Stimulated activated CD4-positive, alpha-beta T cell treated with anti-CD3 and anti-CD28 coated beads, Interleukin-12 subunit alpha, Interleukin-12 subunit beta, amount 100 ng/mL, for 48 hours (primary cell): ENCODE data around the gene DAZL.

Experiments
- DNase-seq, 3 donors: peaks; one replicate each; pipeline ENCODE4 v3.0.0-alpha.2; 2020; ENCODE audit warnings: low read depth in 2 of 3, low spot score in 1 of 3

DAZL gene

DNA sequence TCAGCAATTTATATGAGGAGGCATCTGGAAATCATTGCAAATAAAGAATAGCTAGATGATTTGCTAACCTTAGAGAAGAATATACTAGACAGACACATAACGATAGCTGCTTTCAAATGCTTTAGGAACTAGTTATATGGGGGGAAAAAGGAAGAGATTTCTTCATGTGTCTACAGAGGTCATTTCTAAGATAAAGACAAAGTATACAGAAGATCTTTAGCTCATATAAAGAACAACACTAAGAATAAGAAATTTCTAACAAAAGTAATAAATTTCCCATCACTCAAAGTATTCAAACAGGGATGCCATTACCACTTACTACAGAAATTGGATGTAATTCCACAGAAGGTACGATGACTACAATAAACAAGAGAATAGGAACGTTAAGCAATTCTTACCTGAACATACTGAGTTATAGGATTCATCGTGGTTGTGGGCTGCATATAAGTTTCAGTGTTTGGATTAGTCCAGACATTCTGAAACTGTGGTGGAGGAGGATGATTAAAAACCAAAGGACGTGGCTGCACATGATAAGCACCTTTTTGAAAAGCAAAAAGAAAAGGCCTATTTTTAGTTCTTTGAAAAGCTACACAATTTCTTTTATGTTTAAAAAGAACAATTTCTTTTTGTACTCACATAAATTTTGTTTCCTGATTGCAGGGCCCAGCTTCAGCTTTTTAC, 8.7 kb downstream of the DAZL start:
- peak in 1 of 3 donors; percentile 50 for DNase-seq

DNA sequence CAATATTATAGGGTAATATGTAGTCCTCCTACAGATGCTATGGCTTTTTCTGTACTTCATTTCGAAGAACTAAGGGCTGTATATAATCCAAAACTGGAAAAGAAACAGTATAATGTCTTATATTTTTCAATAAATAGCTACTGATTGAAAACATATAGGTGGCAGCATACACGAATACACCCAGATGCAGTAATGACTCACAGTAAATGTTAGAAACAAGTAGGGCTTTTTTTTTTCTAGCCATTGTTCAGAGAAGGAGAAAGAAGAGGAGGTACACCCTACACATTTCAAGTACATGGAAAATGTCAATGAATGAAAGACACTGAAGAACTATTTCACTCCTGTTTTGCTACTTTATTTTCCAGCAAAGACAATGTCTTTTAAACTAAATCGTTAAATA, 9.4 kb downstream of the DAZL start:
- no peak for DNase-seq

DNA sequence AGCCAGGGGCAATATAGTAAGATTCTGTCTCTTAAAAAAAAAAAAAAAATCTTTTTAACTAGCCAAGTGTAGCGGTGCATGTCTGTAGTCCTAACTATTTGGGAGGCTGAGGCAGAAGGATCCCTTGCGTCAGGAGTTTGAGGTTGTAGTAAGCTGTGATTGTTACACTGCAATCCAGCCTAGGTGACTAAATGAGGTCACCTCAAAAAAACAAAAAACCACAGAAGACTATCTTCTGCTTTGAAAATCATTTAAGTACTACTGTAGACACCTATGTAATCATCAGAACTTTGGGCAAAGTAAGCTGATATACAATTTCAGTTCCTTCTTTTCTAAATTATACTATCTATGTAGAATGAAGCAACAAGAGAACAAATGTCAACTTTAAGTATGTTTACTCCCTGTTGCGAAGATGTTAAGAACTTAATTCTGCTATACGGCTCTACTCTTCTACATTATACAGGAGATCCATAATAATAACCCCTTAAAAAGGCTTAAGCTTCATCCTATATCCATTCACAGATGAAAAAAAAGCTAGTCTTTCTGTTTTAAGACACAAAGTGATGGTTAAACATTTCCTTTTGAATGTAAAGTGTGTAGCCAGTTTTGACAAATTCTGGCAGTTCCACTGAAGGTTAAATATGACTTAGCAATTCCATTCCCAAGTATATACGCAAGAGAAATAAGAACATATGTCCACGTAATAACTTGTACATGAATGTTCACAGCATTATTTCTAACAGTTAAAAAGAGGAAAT, 15.2 kb downstream of the DAZL start:
- DNase-seq, result no peak

DNA sequence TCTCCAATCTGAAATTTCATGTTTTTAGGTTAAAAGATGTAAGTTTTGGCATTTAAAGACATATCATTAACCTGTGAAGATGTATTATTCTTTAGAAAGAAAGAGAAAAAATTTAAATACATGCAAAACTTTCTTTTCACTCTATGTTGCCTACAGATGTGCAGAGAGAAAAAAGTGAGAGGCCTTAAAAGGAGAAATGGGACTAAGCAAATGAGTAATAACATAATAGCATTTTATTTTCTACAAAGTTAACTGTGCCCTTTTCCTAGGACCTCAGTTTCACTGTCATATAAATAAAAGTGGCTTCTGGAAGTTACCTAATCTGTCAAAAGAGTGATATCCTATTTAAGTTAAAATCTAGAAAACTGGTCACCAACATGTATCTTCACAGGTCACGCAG, 16.1 kb downstream of the DAZL start:
- DNase-seq, result no peak

DNA sequence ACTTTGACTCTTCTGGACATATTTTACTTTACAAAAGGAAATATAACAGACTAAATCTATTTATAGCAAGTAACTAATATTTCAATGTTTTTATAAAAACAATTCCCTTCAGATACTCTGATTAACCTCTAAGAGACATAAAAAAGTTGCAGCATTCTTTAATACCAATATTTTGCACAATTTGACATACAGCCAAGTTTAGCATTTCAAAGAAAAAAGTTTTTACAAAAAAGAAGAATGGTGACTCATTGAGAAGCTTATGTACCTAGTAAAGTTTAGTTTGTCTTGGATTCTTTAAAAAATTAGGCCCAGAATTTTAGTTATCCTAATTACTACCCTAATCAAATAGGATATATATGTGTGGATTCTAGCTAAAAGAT, 17.6 kb downstream of the DAZL start:
- DNase-seq, result no peak

DNA sequence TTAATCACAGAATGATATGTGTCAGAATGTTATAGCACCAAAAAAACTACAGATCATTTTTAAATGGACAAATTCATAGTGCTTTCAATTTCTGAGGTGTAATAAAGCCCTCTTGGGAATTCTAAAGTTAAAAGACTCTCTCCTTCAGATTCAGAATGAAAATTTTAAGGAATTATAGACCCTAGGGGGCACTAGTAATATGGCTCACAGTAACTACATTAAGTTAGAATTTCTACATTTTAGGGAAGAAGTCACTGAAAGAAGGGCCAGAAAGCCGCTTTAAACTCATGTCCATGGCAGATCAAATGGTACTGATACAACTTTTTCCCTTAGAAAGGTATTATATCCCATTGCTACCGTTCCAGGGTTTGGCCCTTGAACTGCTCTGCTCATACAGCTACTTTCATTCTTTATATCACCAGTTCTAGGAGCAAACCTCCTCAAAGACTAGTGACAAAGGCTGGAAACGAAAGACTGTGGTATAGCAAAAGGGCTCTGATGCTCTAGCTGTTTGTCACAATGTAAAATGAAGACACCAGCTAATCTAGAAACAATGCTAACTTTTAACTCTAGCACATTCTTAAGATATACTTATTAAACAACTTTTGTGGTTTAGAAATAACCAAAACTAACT, 18.1 kb downstream of the DAZL start:
- no peak for DNase-seq

DNA sequence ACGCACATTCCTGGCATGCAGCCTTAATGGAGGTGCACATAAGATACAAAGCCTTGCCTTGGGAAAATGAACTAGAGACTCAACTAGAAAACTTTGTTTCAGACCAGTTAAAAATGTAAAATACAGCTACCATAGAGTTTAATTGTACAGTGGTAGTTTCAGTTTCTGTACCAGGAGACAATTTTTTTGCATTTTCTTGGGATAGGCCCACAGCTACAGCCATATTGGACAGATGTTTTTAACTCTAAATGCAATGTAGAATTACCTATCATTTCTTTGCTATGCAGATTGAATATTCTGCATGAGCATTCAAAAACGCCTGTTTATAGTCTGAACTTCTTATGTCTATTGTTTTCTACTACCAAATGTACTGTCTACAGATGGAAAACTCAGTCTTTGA, 20.3 kb downstream of the DAZL start:
- DNase-seq, result no peak

DNA sequence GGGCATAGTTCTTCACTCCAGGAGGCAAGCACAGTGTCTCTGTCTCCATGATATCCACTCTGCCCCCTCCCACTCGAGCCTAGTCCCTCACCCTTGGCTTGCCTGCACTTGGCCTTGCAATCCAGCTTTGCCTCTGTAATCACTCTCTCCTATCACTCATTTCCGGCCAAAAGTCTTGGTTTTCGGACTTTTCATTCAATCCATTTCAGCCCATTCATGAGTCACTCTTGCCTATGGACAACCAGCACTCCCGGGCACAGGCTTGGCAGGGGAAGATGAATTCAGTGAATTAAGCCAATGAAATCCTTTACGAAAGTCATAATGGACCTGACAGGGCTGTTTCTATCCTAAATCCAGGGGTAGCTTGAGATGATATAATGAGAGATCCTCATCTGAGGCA, 21.7 kb downstream of the DAZL start:
- no peak for DNase-seq

DNA sequence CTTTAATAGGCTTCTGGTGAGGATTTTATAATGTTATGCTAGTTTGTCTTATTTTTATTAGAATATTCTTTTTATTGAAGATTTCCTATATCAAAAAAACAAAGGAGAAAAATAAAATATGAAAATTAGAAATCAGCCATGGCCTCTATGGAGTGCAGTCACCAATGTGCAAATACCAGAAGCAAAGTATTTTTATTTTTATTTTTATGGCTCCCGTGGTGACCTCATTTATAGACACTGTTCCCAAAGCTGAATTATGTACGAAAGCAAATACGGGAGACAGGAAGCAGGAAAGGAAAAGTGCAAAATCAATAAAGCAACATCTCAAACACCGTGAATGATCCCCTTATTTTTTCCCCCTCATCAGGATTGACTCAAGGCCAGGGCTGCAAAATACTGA, 35.1 kb downstream of the DAZL start:
- DNase-seq, result no peak

DNA sequence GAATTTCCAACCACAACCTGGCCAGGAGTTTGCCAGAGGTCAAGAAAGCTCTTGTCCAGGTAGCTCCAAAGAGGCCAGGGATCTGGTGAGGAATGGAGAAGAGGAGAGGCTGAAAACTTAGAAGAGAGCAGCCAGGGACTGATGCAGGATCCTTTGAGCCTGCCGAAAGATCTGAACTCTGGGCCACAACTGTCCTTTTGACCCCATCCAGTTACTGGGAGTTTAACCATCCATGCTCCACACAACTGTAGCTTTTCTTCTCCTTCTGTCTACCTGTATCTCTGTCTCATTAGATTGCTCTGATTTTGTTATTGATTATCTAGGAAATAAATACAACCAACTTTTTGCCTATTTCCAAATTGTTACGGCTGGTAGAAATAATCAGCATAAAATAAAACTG, 36.7 kb downstream of the DAZL start:
- no peak for DNase-seq

DNA sequence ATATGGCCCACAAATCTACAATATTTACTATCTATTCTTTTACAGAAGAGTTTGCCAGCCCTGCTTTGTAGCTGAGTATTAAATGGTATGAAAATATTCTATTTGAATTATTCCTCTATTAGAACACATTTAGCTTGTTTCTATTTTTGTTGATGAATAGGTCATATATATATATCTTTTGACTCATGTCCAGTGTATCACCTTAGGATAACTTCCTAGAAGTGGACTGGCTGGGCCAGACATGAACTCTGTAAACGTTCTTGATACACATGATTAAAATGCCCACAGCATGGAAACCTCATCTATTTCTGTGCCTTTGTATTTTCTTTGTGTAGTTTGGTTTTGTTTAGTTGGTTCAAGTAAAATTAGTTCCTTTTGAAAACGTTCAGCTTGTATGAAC, 37.1 kb downstream of the DAZL start:
- no peak for DNase-seq

DNA sequence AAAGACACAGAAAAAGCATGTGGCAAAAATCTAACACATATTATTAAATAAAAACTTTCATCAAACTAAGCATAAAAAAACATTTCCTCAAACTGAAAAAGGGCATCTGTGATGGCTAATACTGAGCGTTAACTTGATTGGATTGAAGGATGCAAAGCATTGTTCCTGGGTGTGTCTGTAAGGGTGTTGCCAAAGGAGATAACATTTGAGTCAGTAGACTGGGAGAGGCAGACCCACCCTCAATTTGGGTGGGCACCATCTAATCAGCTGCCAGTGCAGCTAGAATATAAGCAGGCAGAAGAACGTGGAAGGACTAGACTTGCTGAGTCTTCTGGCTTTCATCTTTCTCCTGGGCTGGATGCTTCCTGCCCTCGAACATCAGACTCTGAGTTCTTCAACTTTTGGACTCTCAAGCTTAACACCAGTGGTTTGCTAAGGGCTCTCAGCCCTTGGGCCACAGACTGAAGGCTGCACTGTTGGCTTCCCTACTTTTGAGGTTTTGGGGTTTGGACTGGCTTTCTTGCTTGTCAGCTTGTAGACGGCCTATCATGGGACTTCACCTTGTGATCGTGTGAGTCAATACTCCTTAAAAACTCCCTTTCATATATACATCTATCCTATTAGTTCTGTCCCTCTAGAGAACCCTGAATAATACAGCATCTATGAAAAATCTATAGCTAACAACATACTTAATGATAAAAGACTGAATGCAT, 45.4 kb downstream of the DAZL start:
- DNase-seq, result no peak

DNA sequence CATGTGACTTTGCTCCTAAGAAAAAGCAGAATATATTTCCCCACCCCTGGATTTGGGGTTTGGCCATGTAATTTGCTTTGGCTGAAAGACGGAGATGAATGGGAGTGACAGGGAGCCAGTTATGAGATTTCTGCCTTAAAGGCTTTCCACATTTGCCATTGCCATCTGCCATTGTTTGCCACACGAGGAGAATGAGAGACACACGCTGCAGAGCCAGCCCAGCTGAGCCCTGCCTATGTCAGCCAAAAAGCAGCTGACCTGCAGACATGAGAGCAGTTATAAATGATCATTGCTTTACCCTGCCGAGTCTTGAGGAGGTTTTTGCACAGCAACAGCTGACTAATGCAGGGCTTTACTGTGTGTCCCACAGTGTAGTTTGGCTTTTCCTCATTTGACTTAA, 51.1 kb downstream of the DAZL start:
- no peak for DNase-seq

DNA sequence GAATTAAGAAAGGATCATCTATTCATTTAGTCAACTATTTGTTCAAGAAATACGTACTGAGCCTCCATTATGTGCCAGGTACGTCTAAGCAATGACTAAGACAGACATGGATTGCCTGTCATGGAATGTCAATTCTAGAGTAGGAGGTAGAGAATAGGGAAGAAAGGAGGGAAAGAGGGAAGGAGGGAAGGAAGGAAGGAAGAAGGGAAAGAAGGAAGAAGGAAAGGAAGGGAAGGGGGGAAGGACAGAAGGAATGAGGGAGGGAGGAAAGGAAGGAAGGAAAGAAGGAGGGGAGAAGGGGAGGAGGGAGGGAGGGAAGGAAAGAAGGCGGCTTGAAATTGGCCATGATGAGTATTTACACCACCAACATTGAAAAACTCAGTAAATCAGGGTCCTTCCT, 52.5 kb downstream of the DAZL start:
- no peak for DNase-seq

DNA sequence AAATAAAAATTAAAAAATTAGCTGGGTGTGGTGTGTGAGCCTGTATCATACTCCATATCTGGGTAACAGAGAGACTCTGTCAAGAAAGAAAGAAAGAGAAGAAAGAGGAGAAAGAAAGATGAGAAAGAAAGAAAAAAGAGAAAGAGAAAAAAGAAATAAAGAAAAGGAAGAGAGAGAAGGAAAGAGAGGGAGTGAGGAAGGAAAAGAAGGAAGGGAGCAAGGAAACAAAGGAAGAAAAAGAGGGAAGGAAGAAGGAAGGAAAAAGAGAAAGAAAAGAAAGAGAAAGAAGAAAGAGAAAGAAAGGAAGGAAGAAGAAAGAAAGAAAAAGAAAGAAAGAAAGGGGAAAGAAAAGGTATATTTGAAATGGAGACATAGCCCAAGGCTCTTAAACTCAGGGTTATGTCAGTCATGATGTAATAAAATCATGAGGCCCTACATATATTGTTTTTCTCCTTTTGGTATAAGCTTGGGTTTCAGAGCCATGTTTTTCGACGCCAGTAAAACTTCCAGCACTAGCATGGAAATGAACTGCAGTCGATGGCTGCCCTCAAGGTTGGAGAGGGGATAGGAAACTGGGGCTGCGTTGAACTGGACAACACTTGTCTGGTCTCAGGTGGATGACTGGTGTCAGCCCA, 53.8 kb downstream of the DAZL start:
- DNase-seq, result no peak

DNA sequence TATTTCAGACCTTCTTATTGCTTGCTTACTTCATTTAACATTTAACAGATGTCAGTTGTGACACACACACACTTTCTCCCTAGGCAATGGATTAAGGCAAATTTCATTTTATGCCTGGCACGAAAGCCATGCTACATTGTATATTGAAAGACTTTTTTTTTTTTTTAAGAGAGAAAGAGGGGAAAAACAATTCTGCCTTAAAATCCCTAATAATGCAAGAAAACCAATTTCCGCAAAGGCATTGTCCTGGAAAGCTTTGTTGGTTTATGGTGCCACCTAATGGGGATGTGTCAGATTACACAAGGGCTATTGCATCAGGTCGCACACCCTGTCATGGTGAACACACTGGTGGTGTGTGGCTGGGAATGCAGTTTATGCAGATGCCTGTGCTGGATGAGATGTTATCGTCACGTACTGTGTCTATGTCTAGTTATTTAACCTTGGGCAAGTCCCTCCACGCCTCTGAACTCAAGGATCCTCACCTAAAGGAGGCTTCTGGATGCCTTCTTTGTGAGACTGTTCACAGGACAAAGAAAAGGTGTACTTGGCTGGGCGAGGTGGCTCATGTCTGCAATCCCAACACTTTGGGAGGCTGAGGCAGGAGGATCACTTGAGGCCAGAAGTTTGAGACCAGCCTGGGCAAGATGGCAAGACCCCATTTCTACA, 54.4 kb downstream of the DAZL start:
- peak; percentile 61 to 89 (median 62) for DNase-seq

DNA sequence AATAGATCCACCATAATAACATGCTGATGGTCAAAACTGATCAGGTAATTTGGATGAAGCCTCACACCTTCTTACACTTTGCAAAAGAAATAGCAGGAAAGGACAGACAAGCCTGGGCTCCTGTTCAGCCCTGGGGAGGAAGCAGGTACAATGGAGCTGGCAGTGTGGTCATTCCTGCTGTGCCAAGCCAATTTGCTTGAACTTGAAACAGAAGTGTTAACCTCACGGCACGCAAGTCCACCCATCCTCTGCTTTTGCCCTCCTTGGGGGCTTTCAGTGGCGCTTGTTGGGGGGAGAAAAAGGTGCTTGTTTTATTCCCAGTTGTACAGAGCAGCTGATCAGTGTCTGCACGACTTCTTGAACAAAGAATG, 54.9 kb downstream of the DAZL start:
- DNase-seq, result no peak

DNA sequence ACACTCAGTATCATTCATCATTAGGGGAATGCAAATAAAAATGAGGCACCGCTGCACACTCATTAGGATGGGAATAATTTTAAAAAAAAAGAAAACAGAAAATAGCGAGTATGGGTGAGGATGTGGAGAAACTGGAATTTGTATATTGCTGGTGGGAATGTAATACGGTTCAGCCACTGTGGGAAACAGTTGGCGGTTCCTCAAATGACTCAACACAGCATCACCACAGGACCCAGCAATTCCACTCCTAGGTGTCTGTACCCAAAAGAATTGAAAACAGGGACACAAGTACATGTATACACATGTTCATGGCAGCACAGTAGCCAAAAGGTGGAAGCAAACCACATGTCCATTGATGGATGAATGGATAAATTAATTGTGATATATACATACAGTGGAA, 56.5 kb downstream of the DAZL start:
- no peak for DNase-seq

DNA sequence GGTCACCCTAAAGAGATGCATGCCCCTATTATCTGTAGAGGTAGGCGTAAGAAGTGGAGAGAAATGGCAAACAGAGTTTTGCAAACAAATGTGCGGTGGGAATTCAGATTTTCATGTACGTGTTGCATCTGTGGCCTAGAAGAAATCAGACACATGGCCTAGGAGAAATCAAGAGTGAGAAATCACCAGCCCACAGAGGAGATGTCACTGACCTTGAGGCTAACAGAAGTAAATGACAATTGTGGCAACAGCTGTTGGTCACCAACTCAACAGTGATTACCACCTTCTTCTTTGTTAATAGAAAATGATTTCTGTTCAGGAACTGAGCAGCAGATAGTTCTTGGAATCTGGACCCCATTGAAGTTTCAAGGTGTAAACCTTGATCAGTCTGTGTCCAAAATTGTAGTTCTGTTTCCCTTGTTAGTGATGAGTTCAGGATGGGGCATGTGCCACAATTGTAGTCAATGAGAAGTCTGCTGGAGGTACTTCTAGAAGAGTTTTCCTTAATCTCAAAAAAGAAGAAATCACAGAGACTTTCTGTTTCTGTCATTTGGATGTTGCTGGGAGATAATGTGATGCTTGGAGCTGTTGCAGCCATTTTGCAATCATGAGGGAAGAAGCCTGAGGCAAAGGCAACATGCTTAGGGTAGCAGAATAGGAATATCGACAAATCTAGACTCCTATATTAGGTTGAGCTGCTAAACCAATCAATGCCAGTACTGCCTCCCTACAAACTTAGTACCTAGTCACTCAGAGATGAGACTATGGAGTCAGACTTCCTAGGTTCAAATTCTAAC, 57.5 kb downstream of the DAZL start:
- no peak for DNase-seq
